ENCODE measurements around the gene FAF1.

FAF1 gene

DNA sequence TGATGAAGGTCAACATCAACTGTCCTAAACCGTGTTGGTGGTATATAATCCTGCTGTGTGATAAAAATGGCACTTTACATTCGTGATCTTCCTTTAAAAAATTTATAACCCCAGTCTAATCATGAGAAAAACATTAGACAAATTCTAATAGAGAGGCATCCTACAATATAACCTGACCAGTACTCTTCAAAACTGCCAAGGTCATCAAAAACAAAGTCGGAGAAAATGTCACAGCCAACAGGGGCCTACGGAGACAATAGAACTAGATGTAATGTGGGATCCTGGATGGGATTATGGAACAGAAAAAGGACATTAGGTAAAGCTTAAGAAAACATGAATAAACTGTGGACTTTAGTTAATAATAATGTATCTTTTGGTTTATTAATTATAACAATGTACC, 34.9 kb upstream of the FAF1 start:
- TF ChIP-seq RAD21 (IDR thresholded peaks at IDR 0.05; ENCODE audit: low read depth) = no peak
- TF ChIP-seq TCF12 (IDR thresholded peaks at IDR 0.05; ENCODE audit: low read depth) = no peak
- TF ChIP-seq, protein P1, sequence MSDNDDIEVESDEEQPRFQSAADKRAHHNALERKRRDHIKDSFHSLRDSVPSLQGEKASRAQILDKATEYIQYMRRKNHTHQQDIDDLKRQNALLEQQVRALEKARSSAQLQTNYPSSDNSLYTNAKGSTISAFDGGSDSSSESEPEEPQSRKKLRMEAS (IDR thresholded peaks at IDR 0.05) = no peak
- TF ChIP-seq EGR1 (IDR thresholded peaks at IDR 0.05) = no peak
- TF ChIP-seq ZBTB7A (IDR thresholded peaks at IDR 0.05; ENCODE audit: low read depth) = no peak
- no peak for TF ChIP-seq NFIC (IDR thresholded peaks at IDR 0.05)
- no peak for TF ChIP-seq EP300 (IDR thresholded peaks at IDR 0.05; ENCODE audit: borderline replicate concordance)
- no peak for TF ChIP-seq FOXM1 (IDR thresholded peaks at IDR 0.05; ENCODE audit: borderline replicate concordance, low read depth)
- TF ChIP-seq YY1 (IDR thresholded peaks at IDR 0.05; ENCODE audit: low read depth) = no peak
- TF ChIP-seq CREB1 (IDR thresholded peaks at IDR 0.05; ENCODE audit: low read depth) = no peak
- TF ChIP-seq TEAD4 (IDR thresholded peaks at IDR 0.05) = no peak
- TF ChIP-seq, protein P2, sequence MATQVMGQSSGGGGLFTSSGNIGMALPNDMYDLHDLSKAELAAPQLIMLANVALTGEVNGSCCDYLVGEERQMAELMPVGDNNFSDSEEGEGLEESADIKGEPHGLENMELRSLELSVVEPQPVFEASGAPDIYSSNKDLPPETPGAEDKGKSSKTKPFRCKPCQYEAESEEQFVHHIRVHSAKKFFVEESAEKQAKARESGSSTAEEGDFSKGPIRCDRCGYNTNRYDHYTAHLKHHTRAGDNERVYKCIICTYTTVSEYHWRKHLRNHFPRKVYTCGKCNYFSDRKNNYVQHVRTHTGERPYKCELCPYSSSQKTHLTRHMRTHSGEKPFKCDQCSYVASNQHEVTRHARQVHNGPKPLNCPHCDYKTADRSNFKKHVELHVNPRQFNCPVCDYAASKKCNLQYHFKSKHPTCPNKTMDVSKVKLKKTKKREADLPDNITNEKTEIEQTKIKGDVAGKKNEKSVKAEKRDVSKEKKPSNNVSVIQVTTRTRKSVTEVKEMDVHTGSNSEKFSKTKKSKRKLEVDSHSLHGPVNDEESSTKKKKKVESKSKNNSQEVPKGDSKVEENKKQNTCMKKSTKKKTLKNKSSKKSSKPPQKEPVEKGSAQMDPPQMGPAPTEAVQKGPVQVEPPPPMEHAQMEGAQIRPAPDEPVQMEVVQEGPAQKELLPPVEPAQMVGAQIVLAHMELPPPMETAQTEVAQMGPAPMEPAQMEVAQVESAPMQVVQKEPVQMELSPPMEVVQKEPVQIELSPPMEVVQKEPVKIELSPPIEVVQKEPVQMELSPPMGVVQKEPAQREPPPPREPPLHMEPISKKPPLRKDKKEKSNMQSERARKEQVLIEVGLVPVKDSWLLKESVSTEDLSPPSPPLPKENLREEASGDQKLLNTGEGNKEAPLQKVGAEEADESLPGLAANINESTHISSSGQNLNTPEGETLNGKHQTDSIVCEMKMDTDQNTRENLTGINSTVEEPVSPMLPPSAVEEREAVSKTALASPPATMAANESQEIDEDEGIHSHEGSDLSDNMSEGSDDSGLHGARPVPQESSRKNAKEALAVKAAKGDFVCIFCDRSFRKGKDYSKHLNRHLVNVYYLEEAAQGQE (IDR thresholded peaks at IDR 0.05; ENCODE audit: low read depth) = no peak
- TF ChIP-seq, protein P3, sequence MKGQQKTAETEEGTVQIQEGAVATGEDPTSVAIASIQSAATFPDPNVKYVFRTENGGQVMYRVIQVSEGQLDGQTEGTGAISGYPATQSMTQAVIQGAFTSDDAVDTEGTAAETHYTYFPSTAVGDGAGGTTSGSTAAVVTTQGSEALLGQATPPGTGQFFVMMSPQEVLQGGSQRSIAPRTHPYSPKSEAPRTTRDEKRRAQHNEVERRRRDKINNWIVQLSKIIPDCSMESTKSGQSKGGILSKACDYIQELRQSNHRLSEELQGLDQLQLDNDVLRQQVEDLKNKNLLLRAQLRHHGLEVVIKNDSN (IDR thresholded peaks at IDR 0.05) = no peak
- no peak for TF ChIP-seq TAF1 (IDR thresholded peaks at IDR 0.05; ENCODE audit: low read depth)
- no peak for TF ChIP-seq CEBPB (IDR thresholded peaks at IDR 0.05)

DNA sequence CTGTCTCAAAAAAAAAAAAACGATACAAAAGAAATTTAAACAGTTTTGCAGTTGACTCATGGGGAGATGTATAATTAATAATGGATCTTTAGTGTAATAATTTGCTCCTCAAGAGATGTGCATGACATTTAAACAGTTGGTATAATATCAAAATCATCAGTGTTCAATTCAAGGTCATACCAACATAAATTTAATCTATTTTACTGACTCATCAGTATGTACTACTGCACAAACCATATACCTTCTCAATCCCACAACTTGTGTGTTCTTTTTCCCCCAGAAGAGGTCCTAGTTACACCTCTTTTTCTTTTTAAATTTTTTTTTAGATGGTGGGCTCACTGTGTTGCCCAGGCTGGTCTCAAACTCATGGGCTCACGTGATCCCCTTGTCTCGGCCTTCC, 33.6 kb upstream of the FAF1 start:
- TF ChIP-seq, protein P2 (IDR thresholded peaks at IDR 0.05; ENCODE audit: low read depth) = no peak
- TF ChIP-seq YY1 (IDR thresholded peaks at IDR 0.05; ENCODE audit: low read depth) (no peak), TEAD4 (IDR thresholded peaks at IDR 0.05) (no peak), TCF12 (IDR thresholded peaks at IDR 0.05; ENCODE audit: low read depth) (no peak), CREB1 (IDR thresholded peaks at IDR 0.05; ENCODE audit: low read depth) (no peak), EGR1 (IDR thresholded peaks at IDR 0.05) (no peak), ZBTB7A (IDR thresholded peaks at IDR 0.05; ENCODE audit: low read depth) (no peak), NFIC (IDR thresholded peaks at IDR 0.05) (no peak)
- TF ChIP-seq, protein P1 (IDR thresholded peaks at IDR 0.05) = no peak

DNA sequence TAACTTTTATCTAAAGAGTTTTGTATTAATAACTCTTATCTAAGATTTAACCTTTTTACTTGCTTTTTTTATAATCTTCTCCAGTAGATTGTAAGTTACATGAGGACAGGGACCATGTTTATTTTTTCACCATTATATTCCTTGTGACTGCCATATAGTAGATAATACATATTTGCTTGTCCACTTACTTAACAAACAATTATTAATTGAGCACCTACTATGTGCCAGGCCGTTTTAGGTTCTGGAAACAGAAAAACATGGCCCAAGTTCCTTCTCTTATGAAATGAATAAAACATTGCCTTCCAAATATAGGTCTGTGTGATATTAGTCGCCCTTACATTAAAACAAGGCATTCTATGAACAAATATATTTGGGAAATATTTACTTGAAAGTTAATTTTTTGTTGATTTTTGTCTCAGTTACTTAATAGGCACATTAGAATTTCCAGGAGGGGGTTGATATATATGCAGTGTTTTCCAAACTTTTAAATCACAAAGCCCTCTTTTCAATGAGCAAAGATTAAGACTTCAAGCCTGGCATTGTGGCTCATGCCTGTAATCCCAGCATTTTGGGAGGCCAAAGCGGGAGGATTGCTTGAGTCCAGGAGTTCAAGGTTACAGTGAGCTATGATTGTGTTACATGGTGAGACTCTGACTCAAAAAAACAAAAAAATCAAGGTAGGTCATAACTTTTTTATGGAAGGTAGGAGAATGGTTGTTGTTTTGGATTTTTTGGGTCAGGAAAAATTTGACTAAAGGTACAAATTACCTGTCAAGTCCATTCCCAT, 32.7 kb upstream of the FAF1 start:
- TF ChIP-seq, protein P3 (IDR thresholded peaks at IDR 0.05) = no peak
- TF ChIP-seq YY1 (IDR thresholded peaks at IDR 0.05; ENCODE audit: low read depth) (no peak), RAD21 (IDR thresholded peaks at IDR 0.05; ENCODE audit: low read depth) (no peak), TAF1 (IDR thresholded peaks at IDR 0.05; ENCODE audit: low read depth) (no peak), NFIC (IDR thresholded peaks at IDR 0.05) (no peak), CREB1 (IDR thresholded peaks at IDR 0.05; ENCODE audit: low read depth) (no peak), TEAD4 (IDR thresholded peaks at IDR 0.05) (no peak)
- TF ChIP-seq, protein P2 (IDR thresholded peaks at IDR 0.05; ENCODE audit: low read depth) = no peak

DNA sequence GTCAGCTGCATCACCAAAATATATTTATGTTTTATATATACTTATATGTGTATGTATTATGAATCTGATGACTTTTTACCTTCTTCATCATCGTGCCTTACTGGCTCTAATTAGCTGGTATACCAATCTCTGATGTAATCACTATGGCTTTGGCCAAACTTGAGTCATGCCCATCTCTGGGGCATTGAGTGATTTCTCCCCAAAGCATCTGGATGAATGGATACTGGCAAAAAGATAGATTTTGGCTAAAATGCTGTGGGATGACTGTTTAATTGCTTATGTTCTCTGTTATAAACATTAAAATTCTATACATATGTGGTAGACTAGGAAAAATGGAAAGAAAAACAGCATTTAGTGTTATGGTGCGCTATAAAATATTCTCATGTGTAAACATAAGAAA, 29.6 kb upstream of the FAF1 start:
- TF ChIP-seq FOXM1 (IDR thresholded peaks at IDR 0.05; ENCODE audit: borderline replicate concordance, low read depth) (no peak), EGR1 (IDR thresholded peaks at IDR 0.05) (no peak)

DNA sequence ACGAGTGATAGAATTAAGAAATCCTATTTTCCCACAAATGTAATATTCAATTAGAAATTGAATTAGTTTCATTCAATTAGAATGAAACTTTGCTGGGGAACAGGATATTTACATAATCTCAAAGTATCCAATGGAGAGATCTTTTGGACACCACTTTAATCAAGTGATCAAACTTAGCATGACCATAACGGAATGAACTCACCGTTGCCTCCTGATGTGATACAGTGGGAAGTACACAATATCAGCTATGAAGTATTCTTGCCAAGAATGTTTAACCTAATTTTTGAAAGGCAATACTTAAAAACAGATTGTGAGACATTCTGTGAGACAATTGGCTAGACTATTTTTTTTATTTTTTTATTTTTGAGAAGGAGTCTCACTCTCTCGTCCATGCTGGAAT, 26.6 kb upstream of the FAF1 start:
- TF ChIP-seq, protein P1 (IDR thresholded peaks at IDR 0.05) = no peak
- TF ChIP-seq TCF12 (IDR thresholded peaks at IDR 0.05; ENCODE audit: low read depth) (no peak), TEAD4 (IDR thresholded peaks at IDR 0.05) (no peak), RAD21 (IDR thresholded peaks at IDR 0.05; ENCODE audit: low read depth) (no peak), NFIC (IDR thresholded peaks at IDR 0.05) (no peak), CREB1 (IDR thresholded peaks at IDR 0.05; ENCODE audit: low read depth) (no peak)
